GM12878 (cell line): ENCODE results near the gene LSM10.

ENCODE experiments used
- EZH2 ChIP-seq: IDR thresholded peaks from 2 replicates; pipeline ENCODE4 v1.6.1; 2012; ENCODE audit warnings: low read depth, mild to moderate bottlenecking, control low read depth, inconsistent platforms, low read length, borderline replicate concordance; ENCODE audit not compliant: control insufficient read depth
- NBN ChIP-seq: fragments of 450-650 bp; IDR thresholded peaks from 2 replicates; pipeline ENCODE4 v1.6.1; 2016
- POLR2A ChIP-seq: IDR thresholded peaks from 2 replicates; pipeline ENCODE4 v1.6.1; 2011; ENCODE audit warnings: low read depth, mild to moderate bottlenecking, low read length
- SIX5 ChIP-seq: IDR thresholded peaks from 2 replicates; pipeline ENCODE4 v1.6.1; 2011; ENCODE audit warnings: mild to moderate bottlenecking, low read depth, low read length, moderate library complexity; ENCODE audit not compliant: severe bottlenecking
- SMARCA5 ChIP-seq: fragments of 450-650 bp; IDR thresholded peaks from 2 replicates; pipeline ENCODE4 v1.6.1; 2017; ENCODE audit warnings: mild to moderate bottlenecking
- ZNF24 ChIP-seq: fragments of 450-650 bp; IDR thresholded peaks from 2 replicates; pipeline ENCODE4 v1.6.1; 2017; ENCODE audit warnings: antibody characterized with exemption, mild to moderate bottlenecking
- TF ChIP-seq, protein P1 (sequence below), 3 experiments: IDR thresholded peaks in 2 of 3; conservative IDR thresholded peaks in 1 of 3; 2 replicates each; pipeline ENCODE4 v1.5.1; 2011; ENCODE audit warnings: low read depth in 3 of 3, low read length in 3 of 3, mild to moderate bottlenecking in 3 of 3, control low read depth in 2 of 3, moderate library complexity in 2 of 3, inconsistent platforms in 1 of 3, mixed read lengths in 1 of 3; ENCODE audit not compliant: control insufficient read depth in 2 of 3, insufficient read depth in 1 of 3; ENCODE audit errors: extremely low read depth in 1 of 3

DNA sequence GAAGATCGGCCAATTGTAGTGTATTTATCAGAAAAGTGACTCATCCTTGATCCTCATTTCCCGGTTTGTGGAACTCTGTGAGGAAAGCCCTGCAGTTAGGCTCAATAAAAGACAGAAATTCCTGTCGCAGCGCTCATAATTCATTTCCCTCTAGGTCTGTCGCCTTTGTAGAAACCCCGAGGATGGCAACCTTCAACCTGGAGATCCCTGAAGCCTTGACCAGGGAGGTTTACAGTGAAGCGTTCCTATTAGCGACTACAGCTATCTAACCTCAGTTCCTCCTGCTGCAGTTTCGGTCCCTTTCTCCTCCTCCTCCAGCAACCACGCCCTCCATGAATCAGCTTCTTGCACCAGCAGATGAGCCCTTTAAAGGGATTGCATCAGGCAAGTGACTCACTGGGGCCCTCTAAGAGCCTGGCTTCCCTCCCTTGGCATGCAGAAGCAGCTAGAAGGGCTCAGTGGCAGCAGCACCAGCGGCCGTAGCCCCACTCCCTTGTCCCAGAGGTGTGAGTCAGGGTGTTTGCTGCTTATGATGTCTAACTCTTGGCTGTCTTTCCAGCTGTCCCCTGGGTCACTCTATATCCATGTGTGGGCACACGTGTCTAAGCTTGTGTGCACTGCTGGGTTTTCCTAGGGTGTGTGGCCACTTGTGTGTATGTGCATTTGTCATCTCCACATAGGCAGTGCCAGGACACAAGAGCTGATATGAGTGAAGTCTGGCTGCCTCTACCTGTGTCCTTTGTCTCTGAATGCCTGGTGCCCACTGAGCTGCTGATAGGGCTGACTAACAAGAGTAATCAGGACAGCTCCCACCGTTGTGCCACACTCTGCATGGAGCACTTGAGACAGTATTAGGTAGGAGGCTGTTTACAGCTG lies 11.2 kb downstream of the LSM10 start:
- TF ChIP-seq, protein P1, sequence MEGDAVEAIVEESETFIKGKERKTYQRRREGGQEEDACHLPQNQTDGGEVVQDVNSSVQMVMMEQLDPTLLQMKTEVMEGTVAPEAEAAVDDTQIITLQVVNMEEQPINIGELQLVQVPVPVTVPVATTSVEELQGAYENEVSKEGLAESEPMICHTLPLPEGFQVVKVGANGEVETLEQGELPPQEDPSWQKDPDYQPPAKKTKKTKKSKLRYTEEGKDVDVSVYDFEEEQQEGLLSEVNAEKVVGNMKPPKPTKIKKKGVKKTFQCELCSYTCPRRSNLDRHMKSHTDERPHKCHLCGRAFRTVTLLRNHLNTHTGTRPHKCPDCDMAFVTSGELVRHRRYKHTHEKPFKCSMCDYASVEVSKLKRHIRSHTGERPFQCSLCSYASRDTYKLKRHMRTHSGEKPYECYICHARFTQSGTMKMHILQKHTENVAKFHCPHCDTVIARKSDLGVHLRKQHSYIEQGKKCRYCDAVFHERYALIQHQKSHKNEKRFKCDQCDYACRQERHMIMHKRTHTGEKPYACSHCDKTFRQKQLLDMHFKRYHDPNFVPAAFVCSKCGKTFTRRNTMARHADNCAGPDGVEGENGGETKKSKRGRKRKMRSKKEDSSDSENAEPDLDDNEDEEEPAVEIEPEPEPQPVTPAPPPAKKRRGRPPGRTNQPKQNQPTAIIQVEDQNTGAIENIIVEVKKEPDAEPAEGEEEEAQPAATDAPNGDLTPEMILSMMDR (IDR thresholded peaks at IDR 0.05 in 2 of 3, conservative IDR thresholded peaks at IDR 0.05 in 1 of 3; ENCODE audit: control insufficient read depth in 2 of 3, extremely low read depth in 1 of 3, insufficient read depth in 1 of 3, low read depth in 3 of 3, low read length in 3 of 3) = 0 out of 6 replicates have a peak, but pooled peaks of 2 of the 3 experiments have one; percentile 8 to 9
- TF ChIP-seq POLR2A (peak; percentile 99), NBN (peak; percentile 65), EZH2 (no peak), SIX5 (no peak), ZNF24 (no peak), SMARCA5 (peak; percentile 98)
